WI38 (cell line): Measurements from ENCODE around the gene OR1N2.
"Not testable (repeated sequence)": the region's sequence is repeated elsewhere in the genome, so short reads cannot be mapped to it uniquely, and the experiment has no call there.

Experiments
- H3K4me3 ChIP-seq: 2 replicates; pipeline ENCODE4 v1.5.1; 2011; ENCODE audit warnings: low read depth, mild to moderate bottlenecking, control low read depth, low read length
- TF ChIP-seq, protein P1 (sequence below): IDR thresholded peaks from 2 replicates; pipeline ENCODE4 v1.5.1; 2012; ENCODE audit warnings: low read depth, mild to moderate bottlenecking, control low read depth, low read length

Gene OR1N2

GRCh38 chr9:122562134-122562760, 9.3 kb downstream of the OR1N2 start:
- TF ChIP-seq, protein P1, sequence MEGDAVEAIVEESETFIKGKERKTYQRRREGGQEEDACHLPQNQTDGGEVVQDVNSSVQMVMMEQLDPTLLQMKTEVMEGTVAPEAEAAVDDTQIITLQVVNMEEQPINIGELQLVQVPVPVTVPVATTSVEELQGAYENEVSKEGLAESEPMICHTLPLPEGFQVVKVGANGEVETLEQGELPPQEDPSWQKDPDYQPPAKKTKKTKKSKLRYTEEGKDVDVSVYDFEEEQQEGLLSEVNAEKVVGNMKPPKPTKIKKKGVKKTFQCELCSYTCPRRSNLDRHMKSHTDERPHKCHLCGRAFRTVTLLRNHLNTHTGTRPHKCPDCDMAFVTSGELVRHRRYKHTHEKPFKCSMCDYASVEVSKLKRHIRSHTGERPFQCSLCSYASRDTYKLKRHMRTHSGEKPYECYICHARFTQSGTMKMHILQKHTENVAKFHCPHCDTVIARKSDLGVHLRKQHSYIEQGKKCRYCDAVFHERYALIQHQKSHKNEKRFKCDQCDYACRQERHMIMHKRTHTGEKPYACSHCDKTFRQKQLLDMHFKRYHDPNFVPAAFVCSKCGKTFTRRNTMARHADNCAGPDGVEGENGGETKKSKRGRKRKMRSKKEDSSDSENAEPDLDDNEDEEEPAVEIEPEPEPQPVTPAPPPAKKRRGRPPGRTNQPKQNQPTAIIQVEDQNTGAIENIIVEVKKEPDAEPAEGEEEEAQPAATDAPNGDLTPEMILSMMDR = no peak
- no peak overlapping the region for H3K4me3 ChIP-seq

GRCh38 chr9:122567901-122568300, 15.0 kb downstream of the OR1N2 start:
- TF ChIP-seq, protein P1 = no peak
- H3K4me3 ChIP-seq = no peak overlapping the region

GRCh38 chr9:122572456-122572855, 19.5 kb downstream of the OR1N2 start:
- no peak overlapping the region for H3K4me3 ChIP-seq
- TF ChIP-seq, protein P1 = no peak

GRCh38 chr9:122579874-122580273, 27.0 kb downstream of the OR1N2 start:
- no peak overlapping the region for H3K4me3 ChIP-seq
- TF ChIP-seq, protein P1 = no peak

- no peak overlapping the region for H3K4me3 ChIP-seq
- TF ChIP-seq, protein P1 = no peak
Measured at GRCh38 chr9:122580360-122580759, 27.4 kb downstream of the OR1N2 start.

DNA sequence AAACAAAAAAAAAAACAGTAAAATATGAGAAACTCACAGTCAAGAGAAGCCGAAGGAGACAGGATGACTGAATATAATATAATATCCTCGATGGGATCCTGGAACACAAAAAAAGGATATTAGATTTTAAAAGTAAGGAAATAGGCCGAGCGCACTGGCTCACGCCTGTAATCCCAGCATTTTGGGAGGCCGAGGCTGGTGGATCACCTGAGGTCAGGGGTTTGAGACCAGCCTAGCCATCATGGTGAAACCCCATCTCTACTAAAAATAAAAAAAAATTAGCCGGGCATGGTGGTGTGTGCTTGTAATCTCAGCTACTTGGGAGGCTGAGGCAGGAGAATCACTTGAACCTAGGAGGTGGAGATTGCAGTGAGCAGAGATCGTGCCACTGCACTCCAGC, 30.4 kb downstream of the OR1N2 start, which contains the start of gene OR1L8:
Gene OR1L8, minus strand, starts transcription at position 101 of the 400 bp plus-strand sequence. CDS start 14,907 bp downstream, outside the sequence.
- not testable (repeated sequence) for H3K4me3 ChIP-seq
